ENCODE results near the gene DLGAP4.
A peak's percentile ranks its signal among the peaks of the same experiment; 100 is the strongest.

Gene DLGAP4

GRCh38 chr20:36571564-36572504 is 265.7 kb downstream of the DLGAP4 start:
- no peak for DNase-seq (ENCODE audit: low read depth)
- no peak overlapping the region for H3K4me3 ChIP-seq (ENCODE audit: low read depth, low read length)
- TF ChIP-seq, protein P1, sequence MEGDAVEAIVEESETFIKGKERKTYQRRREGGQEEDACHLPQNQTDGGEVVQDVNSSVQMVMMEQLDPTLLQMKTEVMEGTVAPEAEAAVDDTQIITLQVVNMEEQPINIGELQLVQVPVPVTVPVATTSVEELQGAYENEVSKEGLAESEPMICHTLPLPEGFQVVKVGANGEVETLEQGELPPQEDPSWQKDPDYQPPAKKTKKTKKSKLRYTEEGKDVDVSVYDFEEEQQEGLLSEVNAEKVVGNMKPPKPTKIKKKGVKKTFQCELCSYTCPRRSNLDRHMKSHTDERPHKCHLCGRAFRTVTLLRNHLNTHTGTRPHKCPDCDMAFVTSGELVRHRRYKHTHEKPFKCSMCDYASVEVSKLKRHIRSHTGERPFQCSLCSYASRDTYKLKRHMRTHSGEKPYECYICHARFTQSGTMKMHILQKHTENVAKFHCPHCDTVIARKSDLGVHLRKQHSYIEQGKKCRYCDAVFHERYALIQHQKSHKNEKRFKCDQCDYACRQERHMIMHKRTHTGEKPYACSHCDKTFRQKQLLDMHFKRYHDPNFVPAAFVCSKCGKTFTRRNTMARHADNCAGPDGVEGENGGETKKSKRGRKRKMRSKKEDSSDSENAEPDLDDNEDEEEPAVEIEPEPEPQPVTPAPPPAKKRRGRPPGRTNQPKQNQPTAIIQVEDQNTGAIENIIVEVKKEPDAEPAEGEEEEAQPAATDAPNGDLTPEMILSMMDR (IDR thresholded peaks at IDR 0.05; ENCODE audit: control insufficient read depth, extremely low read depth, insufficient read depth) = no peak

DNA sequence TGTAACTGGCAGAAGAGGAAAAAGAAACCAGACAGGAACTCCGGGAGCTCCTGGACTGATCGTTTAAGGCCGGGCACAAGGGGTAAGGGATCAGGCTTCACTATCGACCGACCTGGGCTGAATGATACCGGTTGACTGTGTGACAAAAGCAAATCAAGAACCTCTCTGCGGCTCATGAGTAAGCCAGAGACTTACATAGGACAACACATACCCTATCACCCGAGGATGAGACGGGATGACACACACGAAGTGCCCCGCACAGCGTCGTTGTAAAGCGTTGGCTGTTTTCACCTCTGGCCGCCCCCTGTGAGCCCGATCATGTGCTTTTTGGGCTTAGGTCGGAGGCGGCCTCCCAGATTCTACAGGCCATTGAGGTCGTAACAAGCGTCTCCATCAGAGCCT is 266.6 kb downstream of the DLGAP4 start:
- DNase-seq (ENCODE audit: low read depth) = no peak
- H3K4me3 ChIP-seq (ENCODE audit: low read depth, low read length) = no peak overlapping the region
- TF ChIP-seq, protein P1 (IDR thresholded peaks at IDR 0.05; ENCODE audit: control insufficient read depth, extremely low read depth, insufficient read depth) = no peak

GRCh38 chr20:36573103-36573797 is 267.1 kb downstream of the DLGAP4 start, which contains the start of gene TGIF2:
Gene TGIF2, plus strand, starts transcription at chr20:36573597. Its CDS starts 5,178 bp downstream, at chr20:36578775.
- TF ChIP-seq, protein P1 (IDR thresholded peaks at IDR 0.05; ENCODE audit: control insufficient read depth, extremely low read depth, insufficient read depth) = no peak
- peak within 1 kb of the TSS; percentile 78 for H3K4me3 ChIP-seq (ENCODE audit: low read depth, low read length)
- DNase-seq (ENCODE audit: low read depth) = no peak

- H3K4me3 ChIP-seq (ENCODE audit: low read depth, low read length) = peak overlapping the region; percentile 78
- TF ChIP-seq, protein P1 (IDR thresholded peaks at IDR 0.05; ENCODE audit: control insufficient read depth, extremely low read depth, insufficient read depth) = no peak
- no peak for DNase-seq (ENCODE audit: low read depth)
Measured at GRCh38 chr20:36573798-36574365, 267.7 kb downstream of the DLGAP4 start.

GRCh38 chr20:36574366-36575135 is 268.4 kb downstream of the DLGAP4 start:
- H3K4me3 ChIP-seq (ENCODE audit: low read depth, low read length) = peak overlapping the region; percentile 78
- TF ChIP-seq, protein P1 (IDR thresholded peaks at IDR 0.05; ENCODE audit: control insufficient read depth, extremely low read depth, insufficient read depth) = no peak
- DNase-seq (ENCODE audit: low read depth) = no peak

- TF ChIP-seq, protein P1 (IDR thresholded peaks at IDR 0.05; ENCODE audit: control insufficient read depth, extremely low read depth, insufficient read depth) = no peak
- H3K4me3 ChIP-seq (ENCODE audit: low read depth, low read length) = no peak overlapping the region
- no peak for DNase-seq (ENCODE audit: low read depth)
Measured at GRCh38 chr20:36576081-36576445, 269.9 kb downstream of the DLGAP4 start.
